Subcutaneous adipose tissue (tissue), 4 donors: ENCODE data around the gene SLC16A10. TPM values are rescaled to one million over a fixed set of nuclear protein-coding genes. Genes with fewer than 3 reads are reported as not detected.

ENCODE experiments used
- total RNA-seq, 4 donors: library from RNA; depleted of rRNA; stranded (reverse); fragments of >200 nt; gene quantifications; one replicate each; pipeline ENCODE4 v1.1.0, GENCODE V29; 2016
- TF ChIP-seq, protein P1 (sequence below): fragments of 450-650 bp; IDR thresholded peaks from one replicate; pipeline ENCODE4 v1.5.1; 2016; ENCODE audit warnings: low read depth, mild to moderate bottlenecking, control low read depth, antibody characterized with exemption, moderate library complexity

SLC16A10 gene
- total RNA-seq, 4 donors from 2014 or later = 2.9 to 54.6 (median 5.8) TPM

DNA sequence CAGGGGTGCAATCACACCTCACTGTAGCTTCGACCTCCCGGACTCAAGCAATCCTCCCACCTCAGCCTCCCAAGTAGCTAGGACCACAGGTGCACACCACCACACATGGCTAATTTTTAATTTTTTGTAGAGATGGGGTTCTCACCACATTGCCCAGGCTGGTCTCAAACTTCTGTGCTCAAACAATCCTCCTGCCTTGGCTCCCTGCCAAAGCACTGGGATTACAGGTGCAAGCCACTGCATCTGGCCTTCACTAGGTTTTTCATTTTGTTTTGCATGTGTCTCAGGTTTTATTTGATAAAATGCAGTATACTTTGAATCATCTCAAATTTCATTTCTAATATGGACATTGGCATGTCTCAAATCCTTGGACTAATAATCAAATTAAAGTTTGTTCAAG is 98.7 kb downstream of the SLC16A10 start:
- TF ChIP-seq, protein P1, sequence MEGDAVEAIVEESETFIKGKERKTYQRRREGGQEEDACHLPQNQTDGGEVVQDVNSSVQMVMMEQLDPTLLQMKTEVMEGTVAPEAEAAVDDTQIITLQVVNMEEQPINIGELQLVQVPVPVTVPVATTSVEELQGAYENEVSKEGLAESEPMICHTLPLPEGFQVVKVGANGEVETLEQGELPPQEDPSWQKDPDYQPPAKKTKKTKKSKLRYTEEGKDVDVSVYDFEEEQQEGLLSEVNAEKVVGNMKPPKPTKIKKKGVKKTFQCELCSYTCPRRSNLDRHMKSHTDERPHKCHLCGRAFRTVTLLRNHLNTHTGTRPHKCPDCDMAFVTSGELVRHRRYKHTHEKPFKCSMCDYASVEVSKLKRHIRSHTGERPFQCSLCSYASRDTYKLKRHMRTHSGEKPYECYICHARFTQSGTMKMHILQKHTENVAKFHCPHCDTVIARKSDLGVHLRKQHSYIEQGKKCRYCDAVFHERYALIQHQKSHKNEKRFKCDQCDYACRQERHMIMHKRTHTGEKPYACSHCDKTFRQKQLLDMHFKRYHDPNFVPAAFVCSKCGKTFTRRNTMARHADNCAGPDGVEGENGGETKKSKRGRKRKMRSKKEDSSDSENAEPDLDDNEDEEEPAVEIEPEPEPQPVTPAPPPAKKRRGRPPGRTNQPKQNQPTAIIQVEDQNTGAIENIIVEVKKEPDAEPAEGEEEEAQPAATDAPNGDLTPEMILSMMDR = no peak

DNA sequence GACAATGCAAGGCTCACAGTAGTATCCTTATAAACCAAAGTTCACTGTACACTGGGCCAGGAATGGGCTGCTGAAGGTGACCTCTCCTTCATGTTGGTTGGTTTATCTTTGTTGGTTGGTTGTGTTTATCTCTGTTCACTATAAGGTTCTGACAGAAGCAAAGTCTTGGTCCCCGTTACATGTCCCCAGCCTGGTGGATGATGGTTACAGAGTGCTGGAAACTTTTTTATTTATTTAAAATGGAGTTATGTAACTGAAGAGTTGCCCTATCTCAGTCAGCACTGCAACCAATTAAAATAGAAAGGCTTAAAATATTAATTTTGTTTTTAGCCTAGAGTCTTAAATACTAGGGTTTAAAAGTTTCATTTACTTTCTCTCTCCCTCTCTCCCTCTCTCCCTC is 100.6 kb downstream of the SLC16A10 start:
- TF ChIP-seq, protein P1 = no peak

DNA sequence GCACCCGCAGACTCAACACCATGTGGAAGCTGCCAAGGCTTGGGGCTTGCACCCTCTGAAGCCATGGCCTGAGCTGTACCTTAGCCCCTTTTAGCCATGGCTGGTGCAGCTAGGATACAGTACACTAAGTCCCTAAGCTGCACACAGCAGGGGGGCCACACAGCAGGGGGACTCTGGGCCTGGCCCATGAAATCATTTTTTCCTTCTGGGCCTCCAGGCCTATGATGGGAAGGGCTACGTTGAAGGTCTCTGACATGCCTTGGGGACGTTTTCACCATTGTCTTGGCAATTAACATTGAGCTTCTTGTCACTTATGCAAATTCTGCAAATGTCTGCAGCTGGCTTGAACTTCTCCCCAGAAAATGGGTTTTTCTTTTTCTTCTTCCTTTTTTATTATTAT is 103.3 kb downstream of the SLC16A10 start:
- TF ChIP-seq, protein P1 = no peak

DNA sequence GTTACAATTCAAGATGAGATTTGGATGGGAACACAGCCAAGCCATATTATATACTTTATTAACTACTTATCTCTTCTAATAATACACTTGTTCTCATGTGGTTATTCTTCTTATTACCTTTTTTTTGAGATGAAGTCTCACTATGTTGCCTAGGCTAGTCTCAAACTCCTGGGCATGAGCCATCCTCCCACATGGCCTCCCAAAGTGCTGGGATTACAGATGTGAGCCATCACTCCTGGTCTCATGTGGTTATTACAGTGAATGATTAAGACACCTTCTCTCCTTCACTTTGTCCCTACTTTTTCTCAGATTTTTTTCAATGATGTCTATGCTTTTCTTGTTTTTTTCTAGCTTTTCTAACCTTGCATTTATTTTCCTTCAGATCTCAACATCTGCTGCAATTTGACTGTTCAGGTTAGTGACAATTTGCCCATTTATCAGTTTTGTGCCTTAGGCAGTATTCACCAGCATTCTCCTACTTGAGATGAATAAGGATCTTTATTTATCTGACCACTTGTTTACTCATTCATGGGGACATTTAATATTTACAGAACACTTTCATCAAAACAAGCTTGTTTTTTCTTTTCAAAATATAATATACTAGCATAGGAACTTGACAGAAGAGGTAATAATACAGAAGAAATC is 105.7 kb downstream of the SLC16A10 start:
- TF ChIP-seq, protein P1 = no peak

DNA sequence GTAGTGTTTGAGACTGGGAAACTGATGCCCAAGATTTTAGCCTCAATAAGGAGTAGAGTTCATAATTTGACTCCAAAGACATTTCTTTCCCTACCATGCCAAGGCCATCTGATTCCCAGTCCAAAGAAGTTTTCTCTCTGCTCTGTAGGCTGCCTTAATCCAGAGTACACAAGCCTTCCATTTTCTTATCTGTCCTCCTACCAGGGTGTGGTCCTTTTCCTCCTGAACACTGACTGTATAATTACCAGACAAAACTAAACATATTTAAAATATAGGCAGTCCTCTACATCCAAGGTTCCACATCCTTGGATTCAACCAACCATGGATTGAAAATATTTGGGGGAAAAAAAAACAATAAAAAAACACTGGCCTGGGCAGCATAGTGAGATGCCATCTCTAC is 108.4 kb downstream of the SLC16A10 start:
- TF ChIP-seq, protein P1 = no peak

DNA sequence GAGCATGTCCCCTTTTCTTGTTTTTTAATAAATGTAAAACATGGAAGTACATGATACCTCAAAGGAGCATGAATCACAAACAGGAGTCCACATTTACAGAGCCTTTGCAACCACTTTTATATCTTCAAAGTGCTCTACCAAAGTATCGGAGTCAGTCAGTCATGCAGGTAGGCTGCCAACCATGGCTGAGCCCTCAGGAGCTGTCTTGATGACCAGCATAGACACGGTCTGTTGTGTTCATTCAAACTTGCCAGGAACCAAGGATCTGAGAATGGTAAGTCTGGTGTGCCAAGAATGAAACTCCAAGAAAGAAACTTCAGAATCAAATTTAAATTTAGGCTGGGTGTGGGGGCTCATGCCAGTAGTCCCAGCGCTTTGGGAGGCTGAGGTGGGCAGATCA is 111.5 kb downstream of the SLC16A10 start:
- TF ChIP-seq, protein P1 = no peak

DNA sequence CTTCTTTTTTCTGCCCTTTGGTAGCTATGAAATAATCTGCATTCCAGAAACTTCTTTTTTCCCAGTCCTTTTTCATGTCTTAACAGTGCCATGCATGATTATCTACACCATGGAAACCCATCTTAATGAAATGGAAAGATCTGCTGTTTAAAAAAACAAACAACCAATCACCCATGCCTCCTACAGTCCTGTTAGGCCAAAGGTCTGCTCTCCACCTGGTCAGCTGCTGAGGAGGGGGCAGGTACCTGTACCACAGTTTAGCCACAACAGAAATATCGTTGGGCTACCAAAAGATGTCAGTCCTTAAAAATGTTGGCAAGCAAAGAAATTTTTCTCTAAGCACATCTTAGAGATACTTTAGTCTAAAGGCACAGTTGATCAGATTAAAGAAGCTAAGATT is 112.6 kb downstream of the SLC16A10 start:
- TF ChIP-seq, protein P1 = no peak
